DOHH2 (cell line): Measurements from ENCODE around the gene P2RX3.
"Not testable (repeated sequence)": the region's sequence is repeated elsewhere in the genome, so short reads cannot be mapped to it uniquely, and the experiment has no call there.

Source experiments
- H3F3A ChIP-seq: fragments of 200-600 bp; sonication (generic), shearing (Covaris generic); 2 replicates; pipeline ENCODE4 v1.6.0; 2016; ENCODE audit warnings: antibody characterized with exemption, mild to moderate bottlenecking; ENCODE audit not compliant: control insufficient read depth, insufficient read depth
- H3K27ac ChIP-seq: fragments of 200-600 bp; sonication (generic); 2 replicates; pipeline ENCODE4 v1.5.1; 2014; ENCODE audit warnings: low read depth, mild to moderate bottlenecking, low read length, moderate library complexity
- H3K27me3 ChIP-seq: fragments of 200-600 bp; sonication (generic); 2 replicates; pipeline ENCODE4 v1.6.1; 2014; ENCODE audit warnings: mild to moderate bottlenecking, low read length, mixed read lengths; ENCODE audit not compliant: control insufficient read depth
- H3K36me3 ChIP-seq: fragments of 200-600 bp; sonication (generic); 2 replicates; pipeline ENCODE4 v1.6.1; 2014; ENCODE audit warnings: mild to moderate bottlenecking, low read length, moderate library complexity, mixed read lengths; ENCODE audit not compliant: control insufficient read depth
- H3K4me1 ChIP-seq: fragments of 200-600 bp; sonication (generic); 2 replicates; pipeline ENCODE4 v1.6.1; 2014; ENCODE audit warnings: mild to moderate bottlenecking, low read length, mixed read lengths; ENCODE audit not compliant: control insufficient read depth
- H3K4me2 ChIP-seq: fragments of 200-600 bp; sonication (generic); 2 replicates; pipeline ENCODE4 v1.6.0; 2014; ENCODE audit warnings: mild to moderate bottlenecking, low read length, moderate library complexity
- H3K4me3 ChIP-seq: fragments of 200-600 bp; sonication (generic); 2 replicates; pipeline ENCODE4 v1.5.1; 2014; ENCODE audit warnings: mild to moderate bottlenecking, low read length, mixed read lengths
- H3K79me2 ChIP-seq: fragments of 200-600 bp; sonication (generic); 2 replicates; pipeline ENCODE4 v1.6.1; 2014; ENCODE audit warnings: mild to moderate bottlenecking, low read length, mixed read lengths; ENCODE audit not compliant: control insufficient read depth
- H3K9me2 ChIP-seq: fragments of 200-600 bp; sonication (generic); replicated peaks from 2 replicates; pipeline ENCODE4 v1.6.1; 2014; ENCODE audit warnings: mild to moderate bottlenecking, low read length, mixed read lengths; ENCODE audit not compliant: control insufficient read depth
- H3K9me3 ChIP-seq: fragments of 200-600 bp; sonication (generic); 2 replicates; pipeline ENCODE4 v1.6.1; 2014; ENCODE audit warnings: antibody characterized with exemption, low read length, mixed read lengths; ENCODE audit not compliant: control insufficient read depth, insufficient read depth
- H4K20me1 ChIP-seq: fragments of 200-600 bp; sonication (generic); 2 replicates; pipeline ENCODE4 v1.6.0; 2014; ENCODE audit warnings: low read depth, mild to moderate bottlenecking, antibody characterized with exemption, low read length, moderate library complexity; ENCODE audit not compliant: control insufficient read depth, insufficient read depth
- EZH2phosphoT487 ChIP-seq: fragments of 200-600 bp; sonication (generic); IDR thresholded peaks from 2 replicates; pipeline ENCODE4 v1.6.1; 2017; ENCODE audit warnings: borderline replicate concordance, mild to moderate bottlenecking, antibody characterized with exemption, low read length, moderate library complexity, mixed read lengths
- TF ChIP-seq, protein P1 (sequence below): fragments of 200-600 bp; sonication (generic); IDR thresholded peaks from one replicate; pipeline ENCODE4 v1.5.1; 2014; ENCODE audit warnings: antibody characterized with exemption, mild to moderate bottlenecking, low read depth, low read length; ENCODE audit not compliant: poor library complexity, severe bottlenecking

P2RX3 gene

GRCh38 chr11:57402188-57403002 lies 64.2 kb downstream of the P2RX3 start:
- Histone ChIP-seq H3K4me1 (peaks cover 8% of the 10 kb centered on the region; the same call in 1 of the 2 replicates), H3K36me3 (peaks cover 25% of the 10 kb centered on the region), H3K9me3 (no peaks in the 10 kb centered on the region), H3K4me2 (no peak overlapping the region), H3K9me2 (no peaks in the 10 kb centered on the region), H3K27me3 (no peaks in the 10 kb centered on the region), H3K4me3 (no peak overlapping the region), H3K79me2 (no peaks in the 10 kb centered on the region), H4K20me1 (peaks cover 7% of the 10 kb centered on the region; the same call in 1 of the 2 replicates), H3K27ac (no peak overlapping the region), H3F3A (peaks cover 29% of the 10 kb centered on the region)
- TF ChIP-seq EZH2phosphoT487 = no peak
- TF ChIP-seq, protein P1, sequence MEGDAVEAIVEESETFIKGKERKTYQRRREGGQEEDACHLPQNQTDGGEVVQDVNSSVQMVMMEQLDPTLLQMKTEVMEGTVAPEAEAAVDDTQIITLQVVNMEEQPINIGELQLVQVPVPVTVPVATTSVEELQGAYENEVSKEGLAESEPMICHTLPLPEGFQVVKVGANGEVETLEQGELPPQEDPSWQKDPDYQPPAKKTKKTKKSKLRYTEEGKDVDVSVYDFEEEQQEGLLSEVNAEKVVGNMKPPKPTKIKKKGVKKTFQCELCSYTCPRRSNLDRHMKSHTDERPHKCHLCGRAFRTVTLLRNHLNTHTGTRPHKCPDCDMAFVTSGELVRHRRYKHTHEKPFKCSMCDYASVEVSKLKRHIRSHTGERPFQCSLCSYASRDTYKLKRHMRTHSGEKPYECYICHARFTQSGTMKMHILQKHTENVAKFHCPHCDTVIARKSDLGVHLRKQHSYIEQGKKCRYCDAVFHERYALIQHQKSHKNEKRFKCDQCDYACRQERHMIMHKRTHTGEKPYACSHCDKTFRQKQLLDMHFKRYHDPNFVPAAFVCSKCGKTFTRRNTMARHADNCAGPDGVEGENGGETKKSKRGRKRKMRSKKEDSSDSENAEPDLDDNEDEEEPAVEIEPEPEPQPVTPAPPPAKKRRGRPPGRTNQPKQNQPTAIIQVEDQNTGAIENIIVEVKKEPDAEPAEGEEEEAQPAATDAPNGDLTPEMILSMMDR = no peak

- peaks cover 15% of the 10 kb centered on the region; the same call in 1 of the 2 replicates for H4K20me1 ChIP-seq
Measured at GRCh38 chr11:57403003-57403801, 65.0 kb downstream of the P2RX3 start.

GRCh38 chr11:57403802-57404147 lies 65.6 kb downstream of the P2RX3 start:
- Histone ChIP-seq H3K27ac (no peak overlapping the region), H3K9me2 (no peaks in the 10 kb centered on the region), H3K4me2 (no peak overlapping the region), H3K79me2 (no peaks in the 10 kb centered on the region), H3F3A (peaks cover 40% of the 10 kb centered on the region), H3K4me3 (no peak overlapping the region), H3K27me3 (no peaks in the 10 kb centered on the region), H3K9me3 (no peaks in the 10 kb centered on the region), H3K4me1 (peaks cover 8% of the 10 kb centered on the region; the same call in 1 of the 2 replicates), H4K20me1 (peaks cover 15% of the 10 kb centered on the region; the same call in 1 of the 2 replicates), H3K36me3 (peaks cover 38% of the 10 kb centered on the region)
- TF ChIP-seq EZH2phosphoT487 = no peak
- TF ChIP-seq, protein P1 = no peak

More at GRCh38 chr11:57403003-57403801, 65.0 kb downstream of the P2RX3 start:
- not testable (repeated sequence) for H3K27me3 ChIP-seq, H3K4me3 ChIP-seq, H3K27ac ChIP-seq, H3K79me2 ChIP-seq, H3K9me2 ChIP-seq, H3K9me3 ChIP-seq, H3K4me2 ChIP-seq, H3K4me1 ChIP-seq
- Histone ChIP-seq H3K36me3 (peaks cover 33% of the 10 kb centered on the region), H3F3A (peaks cover 37% of the 10 kb centered on the region)
